HUES64 (cell line): ENCODE results near the gene OR5H2.

Experiments used
- H3K27ac ChIP-seq: 2 replicates; pipeline ENCODE4 v1.7.0; 2013; ENCODE audit warnings: low read depth, low read length, inconsistent platforms
- H3K27me3 ChIP-seq: 2 replicates; pipeline ENCODE4 v1.6.1; 2013; ENCODE audit warnings: mild to moderate bottlenecking, low read length; ENCODE audit not compliant: insufficient read depth
- H3K36me3 ChIP-seq: 2 replicates; pipeline ENCODE4 v1.6.1; 2013; ENCODE audit warnings: mild to moderate bottlenecking, low read length; ENCODE audit not compliant: insufficient read depth
- H3K4me1 ChIP-seq: 2 replicates; pipeline ENCODE4 v1.6.1; 2013; ENCODE audit warnings: mild to moderate bottlenecking, low read length, moderate library complexity; ENCODE audit not compliant: insufficient read depth
- H3K4me3 ChIP-seq: 2 replicates; pipeline ENCODE4 v1.5.1; 2013; ENCODE audit warnings: mild to moderate bottlenecking, low read length, moderate library complexity
- H3K9ac ChIP-seq: 2 replicates; pipeline ENCODE4 v1.6.1; 2013; ENCODE audit warnings: mild to moderate bottlenecking, low read depth, low read length
- H3K9me3 ChIP-seq: 2 replicates; pipeline ENCODE4 v1.6.1; 2013; ENCODE audit warnings: low read depth, low read length; ENCODE audit not compliant: insufficient read depth
- WGBS: fragments of 150-250, 120-280 bp; methylation state at CpG from one replicate; pipeline ENCODE4 v1.1.7; 2013; ENCODE audit warnings: missing lambda C conversion rate; 5-methylcytosine and 5-hydroxymethylcytosine counted together

The OR5H2 gene

DNA sequence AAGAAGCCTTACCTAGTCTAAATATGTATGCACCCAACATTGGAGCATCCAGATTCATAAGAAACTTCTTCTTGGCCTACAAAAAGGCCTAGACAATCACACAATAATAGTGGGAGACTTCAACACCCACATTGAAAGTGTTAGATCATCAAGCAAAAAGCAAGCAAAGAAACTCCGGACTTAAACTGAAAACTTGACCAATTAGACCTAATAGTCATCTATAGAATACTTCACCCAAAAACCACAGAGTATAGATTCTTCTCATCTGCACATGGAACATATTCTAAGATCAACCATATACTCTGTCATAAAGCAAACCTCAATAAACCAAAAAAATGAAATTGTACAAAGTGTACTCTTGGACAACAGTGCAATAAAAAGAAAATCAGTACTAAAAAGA lies 49.0 kb downstream of the OR5H2 start:
- H3K27ac ChIP-seq = no peak overlapping the region
- no peaks in the 10 kb centered on the region for H3K9me3 ChIP-seq
- H3K27me3 ChIP-seq = no peaks in the 10 kb centered on the region
- no peaks in the 10 kb centered on the region for H3K36me3 ChIP-seq
- no peak overlapping the region for H3K4me3 ChIP-seq
- WGBS = 95% methylated on average over 1 of the region's 1 CpG
- H3K9ac ChIP-seq = no peak overlapping the region
- peaks cover 19% of the 10 kb centered on the region for H3K4me1 ChIP-seq
